ENCODE data around the gene GSTT4.
"Not testable (repeated sequence)": the region's sequence is repeated elsewhere in the genome, so short reads cannot be mapped to it uniquely, and the experiment has no call there.

The GSTT4 gene

GRCh38 chr22:24005201-24005600 lies at the start of gene GSTT4:
Gene GSTT4, minus strand, starts transcription at chr22:24005453. Its CDS starts 97 bp downstream, at chr22:24005356.
- no peak for DNase-seq

- DNase-seq = no peak
Measured at GRCh38 chr22:24054356-24054755, 49.1 kb upstream of the GSTT4 start.

GRCh38 chr22:24053481-24054226 lies 48.4 kb upstream of the GSTT4 start:
- no peak for DNase-seq

- no peak for DNase-seq
Measured at GRCh38 chr22:24051568-24051967, 46.3 kb upstream of the GSTT4 start.

- no peak for DNase-seq
Measured at GRCh38 chr22:24051028-24051427, 45.8 kb upstream of the GSTT4 start.

- DNase-seq = no peak
Measured at GRCh38 chr22:24049978-24050377, 44.7 kb upstream of the GSTT4 start.

- DNase-seq = no peak
Measured at GRCh38 chr22:24049211-24049610, 44.0 kb upstream of the GSTT4 start.

GRCh38 chr22:24046024-24046423 lies 40.8 kb upstream of the GSTT4 start:
- no peak for DNase-seq

GRCh38 chr22:24043958-24044357 lies 38.7 kb upstream of the GSTT4 start:
- DNase-seq = no peak

GRCh38 chr22:24043465-24043864 lies 38.2 kb upstream of the GSTT4 start:
- DNase-seq = not testable (repeated sequence)

GRCh38 chr22:24040946-24041345 lies 35.7 kb upstream of the GSTT4 start:
- no peak for DNase-seq

GRCh38 chr22:24039046-24039445 lies 33.8 kb upstream of the GSTT4 start:
- no peak for DNase-seq

- DNase-seq = no peak
Measured at GRCh38 chr22:24037851-24038765, 32.9 kb upstream of the GSTT4 start.

- no peak for DNase-seq
Measured at GRCh38 chr22:24035296-24035695, 30.0 kb upstream of the GSTT4 start.

GRCh38 chr22:24033731-24034130 lies 28.5 kb upstream of the GSTT4 start:
- no peak for DNase-seq

GRCh38 chr22:24030186-24030702 lies 25.0 kb upstream of the GSTT4 start:
- DNase-seq = no peak

- no peak for DNase-seq
Measured at GRCh38 chr22:24029304-24029703, 24.1 kb upstream of the GSTT4 start.

- no peak for DNase-seq
Measured at GRCh38 chr22:24028533-24028932, 23.3 kb upstream of the GSTT4 start.

- no peak for DNase-seq
Measured at GRCh38 chr22:24027991-24028390, 22.7 kb upstream of the GSTT4 start.

GRCh38 chr22:24027389-24027975 lies 22.2 kb upstream of the GSTT4 start:
- DNase-seq = no peak

GRCh38 chr22:24026733-24027132 lies 21.5 kb upstream of the GSTT4 start:
- no peak for DNase-seq

- no peak for DNase-seq
Measured at GRCh38 chr22:24026056-24026455, 20.8 kb upstream of the GSTT4 start.

GRCh38 chr22:24025475-24025874 lies 20.2 kb upstream of the GSTT4 start:
- DNase-seq = no peak
